ENCODE data around the gene AP3S2. TPM values are rescaled to one million over a fixed set of nuclear protein-coding genes. Genes with fewer than 3 reads are reported as not detected.

The AP3S2 gene
- total RNA-seq, 1 donor from 2014 or later = 40.2 TPM

DNA sequence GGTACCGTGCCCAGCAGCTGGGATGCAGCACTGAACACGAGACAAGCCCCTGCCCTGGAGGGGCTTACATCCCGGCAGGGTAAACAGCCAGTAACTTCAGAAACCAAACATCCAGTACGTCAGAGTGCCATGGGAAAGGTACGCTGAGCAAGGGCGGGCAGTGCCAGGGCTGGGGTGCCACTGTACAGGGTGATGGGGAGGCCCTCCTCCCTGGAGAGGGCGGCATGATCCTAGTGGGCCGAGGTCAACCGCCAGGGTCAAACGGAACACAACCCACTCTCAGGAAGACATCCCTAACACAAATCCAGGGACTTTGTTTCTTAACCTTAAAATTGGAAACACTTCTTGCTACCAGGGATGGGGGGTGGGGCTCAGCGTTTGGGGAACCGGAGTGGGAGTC is 63.2 kb downstream of the AP3S2 start:
- no peak for DNase-seq

DNA sequence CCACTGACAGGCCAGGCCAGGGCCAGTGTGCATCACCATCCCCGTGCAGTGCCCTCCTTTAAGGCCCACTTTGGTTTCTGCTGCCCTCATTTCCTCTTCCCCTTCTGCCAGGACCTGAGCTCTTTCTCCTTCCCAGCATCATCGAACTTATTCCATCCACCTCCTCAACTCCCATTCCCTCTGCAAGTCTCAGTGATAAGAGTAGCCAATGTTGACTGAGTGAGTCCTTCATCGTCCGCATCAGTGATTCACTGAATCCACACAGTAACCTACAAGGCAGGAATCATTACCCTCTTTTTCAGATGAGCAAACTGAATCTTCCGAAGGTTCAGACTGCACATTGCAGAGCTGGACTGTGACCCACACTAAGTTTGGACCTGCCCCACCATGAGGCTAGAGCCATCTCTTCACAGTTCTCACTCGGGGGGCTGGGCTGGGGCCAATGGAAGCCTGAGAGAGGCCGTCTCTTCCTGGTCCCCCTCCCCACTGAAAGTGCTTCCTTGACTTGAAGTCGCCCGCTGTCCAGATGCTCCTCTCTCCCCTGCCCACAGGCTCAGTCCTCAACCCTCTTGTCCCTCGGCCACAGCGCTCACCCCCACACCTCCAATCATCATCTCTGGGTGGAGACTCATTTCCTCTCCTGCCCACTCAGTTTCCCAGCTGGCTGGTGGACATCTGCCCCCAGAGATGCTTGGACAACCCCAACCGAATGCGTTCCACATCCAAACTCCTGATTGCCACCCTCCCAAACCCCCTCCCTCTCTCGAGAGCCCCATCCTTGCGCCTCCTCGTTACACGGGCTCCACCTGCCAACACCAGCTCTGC is 64.0 kb downstream of the AP3S2 start:
- DNase-seq = no peak

DNA sequence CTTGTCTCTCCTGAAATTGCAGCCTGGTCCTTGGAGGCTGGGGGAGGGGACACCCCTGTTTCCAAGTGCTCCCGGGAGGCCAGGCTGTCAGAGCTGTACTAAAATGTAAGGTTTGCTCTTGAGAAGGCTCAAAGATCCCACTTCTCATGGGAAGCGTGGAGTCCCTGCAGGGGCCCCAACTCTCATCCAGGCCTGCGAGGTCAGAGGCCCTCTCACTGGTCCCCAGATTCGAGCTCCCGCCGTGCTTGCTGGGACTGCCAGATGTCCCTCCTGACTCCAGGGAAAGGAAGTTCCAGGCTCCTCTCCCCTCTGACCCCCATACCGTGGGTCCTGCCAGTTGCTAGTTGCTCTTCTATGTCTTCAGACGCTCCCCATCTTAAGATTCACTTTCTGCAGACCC is 64.6 kb downstream of the AP3S2 start:
- no peak for DNase-seq

GRCh38 chr15:89828281-89829145 is 65.3 kb downstream of the AP3S2 start:
- DNase-seq = no peak

DNA sequence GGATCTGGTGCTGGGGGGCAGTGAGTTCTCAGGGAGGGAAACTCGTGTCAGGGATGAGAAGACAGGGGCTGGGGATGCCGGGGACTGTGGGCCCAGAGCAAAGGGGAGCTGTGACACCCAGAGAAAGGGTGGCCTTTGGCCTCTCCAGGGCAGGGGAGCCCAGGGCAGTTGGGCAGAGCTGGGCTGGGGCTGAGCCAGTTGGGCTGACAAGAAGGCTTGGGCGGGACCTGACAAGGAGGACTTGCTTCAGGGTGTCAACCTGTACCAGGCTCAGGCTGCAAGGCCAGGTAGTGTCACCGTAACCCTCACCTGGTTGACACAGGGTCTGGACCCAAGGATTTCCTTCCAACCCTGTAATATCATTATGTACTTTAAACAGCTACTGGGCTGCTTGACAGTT is 66.0 kb downstream of the AP3S2 start:
- no peak for DNase-seq

DNA sequence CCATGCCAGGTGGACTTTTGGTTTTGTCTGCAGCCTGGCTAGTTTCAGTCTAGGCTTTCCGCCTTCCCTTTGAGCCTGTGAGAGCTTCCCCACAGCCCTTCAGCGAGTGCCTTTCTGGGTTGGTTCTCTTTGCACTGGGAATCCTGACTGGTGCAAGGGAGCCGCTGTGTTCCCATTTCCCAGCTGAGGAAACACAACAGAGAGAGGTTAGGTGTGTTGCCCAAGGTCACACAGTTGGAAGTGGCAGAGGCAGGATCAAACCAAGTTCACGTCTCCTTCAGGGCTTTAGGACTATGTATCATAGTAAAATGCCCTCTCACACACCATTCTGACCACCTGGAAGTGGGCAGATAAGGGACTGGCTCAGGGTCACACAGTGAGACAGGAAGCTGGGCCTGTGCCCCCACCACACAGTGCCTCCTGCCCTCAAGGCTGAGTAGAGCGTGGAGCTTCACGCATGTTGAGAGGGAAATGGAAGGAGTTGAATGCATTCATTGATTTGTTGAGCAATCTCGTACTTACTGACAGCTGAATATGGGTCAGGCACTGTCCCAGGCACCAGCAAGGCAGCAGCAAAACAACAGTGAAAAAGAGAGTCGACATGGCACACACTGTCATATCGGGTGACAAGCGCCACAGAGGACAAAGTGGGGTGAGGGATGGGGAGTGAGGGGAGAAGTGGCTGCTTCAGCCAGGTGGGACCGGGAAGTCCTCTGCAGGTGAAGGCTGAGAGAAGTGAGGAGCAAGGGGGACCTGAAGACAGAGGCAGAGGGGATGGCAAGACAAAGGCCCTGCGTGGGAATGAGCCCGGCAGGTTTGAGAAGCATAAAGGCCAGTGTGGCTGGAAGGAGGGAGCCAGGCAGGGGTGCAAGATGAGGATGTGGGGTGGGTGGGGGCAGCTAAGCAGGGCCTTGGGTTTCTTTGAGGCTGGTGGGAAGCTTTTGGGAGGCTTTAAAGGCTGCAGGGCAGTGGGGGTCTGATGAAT is 66.8 kb downstream of the AP3S2 start:
- DNase-seq = no peak

- no peak for DNase-seq
Observed at GRCh38 chr15:89825271-89825940, 68.4 kb downstream of the AP3S2 start.

DNA sequence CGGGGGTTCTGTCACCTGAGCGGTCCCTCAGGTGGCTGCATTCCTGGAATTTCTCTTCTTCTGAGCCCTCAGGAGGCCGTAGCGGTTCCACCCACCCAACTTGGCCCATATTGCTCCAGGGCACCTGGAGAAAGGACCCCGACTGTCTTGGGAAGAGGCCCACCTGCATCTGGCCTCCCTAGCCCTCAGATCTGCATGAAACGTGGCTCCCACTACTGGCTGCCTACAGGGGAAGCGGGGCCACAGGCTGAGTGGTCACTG is 69.3 kb downstream of the AP3S2 start:
- DNase-seq = no peak

GRCh38 chr15:89823836-89824606 is 69.8 kb downstream of the AP3S2 start:
- no peak for DNase-seq

GRCh38 chr15:89822951-89823711 is 70.7 kb downstream of the AP3S2 start:
- DNase-seq = no peak

DNA sequence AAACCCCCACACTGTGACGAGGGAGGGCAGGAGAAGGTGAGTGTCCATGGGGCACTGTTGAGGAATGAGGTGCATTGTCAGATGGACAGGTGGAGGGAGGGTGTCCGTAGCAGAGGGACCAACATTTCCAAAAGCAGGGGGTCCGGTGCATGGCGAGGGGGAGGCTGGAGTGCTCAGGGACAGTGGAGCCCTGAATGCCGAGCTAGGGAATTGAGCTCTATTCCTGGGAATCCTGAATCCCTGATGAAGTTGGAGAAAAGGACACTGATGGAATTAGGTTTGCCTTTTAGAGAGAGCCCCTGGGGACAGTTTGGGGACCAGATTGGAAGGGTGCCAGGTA is 71.2 kb downstream of the AP3S2 start:
- DNase-seq = no peak

DNA sequence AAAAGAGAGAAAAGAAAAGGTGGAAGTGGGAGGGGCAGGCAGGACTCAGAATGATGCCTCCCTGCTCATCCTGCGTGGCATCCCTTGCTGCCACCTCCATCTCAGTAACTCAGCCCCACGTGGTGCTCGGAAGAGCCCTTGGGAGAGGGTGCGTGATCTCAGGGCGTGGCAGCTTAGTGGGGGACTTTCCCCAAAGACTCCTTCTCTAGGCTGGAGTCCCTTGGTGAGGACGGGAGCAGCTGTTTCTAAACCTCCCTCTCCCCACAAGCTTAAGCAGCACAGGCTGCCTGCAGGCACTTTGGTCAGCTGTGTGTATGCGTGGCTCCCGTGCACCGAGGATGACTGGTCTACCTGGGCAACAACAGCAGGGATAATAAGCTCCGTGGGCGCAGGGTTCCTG is 71.8 kb downstream of the AP3S2 start:
- no peak for DNase-seq

DNA sequence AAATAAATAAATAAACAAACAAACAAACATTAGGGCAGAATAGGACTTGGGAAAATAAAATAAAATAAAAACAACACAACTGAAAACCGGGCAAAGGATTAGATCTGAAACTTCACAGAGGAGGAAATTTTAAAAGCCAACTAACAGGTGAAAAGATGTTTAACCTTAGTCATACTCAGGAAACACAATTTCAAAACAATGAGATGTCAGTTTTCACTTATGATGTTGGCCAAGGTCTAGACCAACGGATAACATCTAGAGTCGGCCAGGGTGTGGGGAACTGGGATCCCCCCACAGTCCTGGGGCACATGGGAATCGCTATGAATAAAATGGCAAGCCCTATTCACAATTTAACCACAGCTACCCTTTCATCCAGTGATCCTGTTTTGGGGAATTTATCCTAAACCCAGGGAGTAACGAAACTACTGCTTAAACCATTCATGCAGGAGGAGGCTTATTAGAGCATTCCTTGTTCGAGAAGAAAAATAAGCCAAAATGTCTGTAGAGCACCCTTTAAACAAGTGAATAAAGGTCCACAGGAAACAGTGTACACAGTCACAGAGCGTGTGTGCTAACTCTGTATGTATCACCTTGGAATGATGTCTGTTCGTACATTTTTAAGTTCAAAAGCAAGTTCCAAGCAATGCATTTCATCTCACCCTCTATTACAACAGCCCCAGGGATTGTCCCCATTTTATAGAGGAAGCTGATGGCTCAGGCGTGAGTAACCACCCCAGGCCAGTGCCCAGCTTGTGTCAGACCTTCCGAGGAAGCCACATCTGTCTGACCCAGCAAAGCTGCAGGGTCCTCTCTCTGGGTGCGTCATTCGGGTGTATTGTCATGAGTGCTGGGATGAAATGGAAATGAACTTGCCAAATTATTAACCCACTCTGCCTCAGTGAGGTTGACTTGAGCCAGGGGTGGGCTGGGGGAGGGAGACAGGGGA is 72.9 kb downstream of the AP3S2 start:
- DNase-seq = peak; percentile 78

DNA sequence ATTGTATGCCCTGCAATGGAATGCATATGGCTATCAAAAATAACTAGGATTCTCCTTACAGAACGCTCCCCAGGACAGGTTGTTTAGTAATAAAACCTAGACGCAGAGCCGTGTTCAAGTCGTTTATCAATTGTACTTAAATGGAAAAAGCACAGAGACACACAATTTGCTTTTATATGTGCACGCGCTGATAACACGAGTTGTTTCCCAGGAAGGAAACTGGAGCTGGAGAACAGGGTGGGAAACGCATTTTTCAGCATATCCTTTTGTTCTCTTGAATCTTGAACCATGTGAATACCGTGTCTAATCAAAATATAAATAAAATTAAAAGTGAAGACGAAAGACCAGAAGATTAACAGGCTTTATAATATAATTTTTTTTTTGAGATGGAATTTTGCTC is 75.5 kb downstream of the AP3S2 start:
- no peak for DNase-seq

- DNase-seq = no peak
Observed at GRCh38 chr15:89817701-89818280, 76.0 kb downstream of the AP3S2 start.

DNA sequence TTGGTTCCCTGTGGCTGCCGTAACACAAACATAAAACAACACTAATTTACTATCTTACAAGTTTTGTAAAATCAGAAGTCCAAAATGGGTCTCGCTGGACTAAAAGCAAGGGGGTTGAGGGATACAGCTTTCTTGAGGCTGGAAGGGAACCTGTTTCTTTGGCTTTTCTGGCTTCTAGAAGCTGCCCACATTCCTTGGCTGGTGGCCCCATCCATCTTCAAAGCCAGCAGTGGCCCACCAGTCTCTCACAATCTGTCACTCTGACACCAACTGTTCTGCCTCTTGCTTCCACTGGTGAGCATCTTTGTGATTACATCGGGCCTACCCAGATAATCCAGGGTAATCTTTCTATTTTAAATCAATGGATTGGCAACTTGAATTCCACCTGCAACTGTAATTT is 78.0 kb downstream of the AP3S2 start:
- DNase-seq = no peak

- peak; percentile 31 for DNase-seq
Observed at GRCh38 chr15:89814112-89814742, 79.6 kb downstream of the AP3S2 start.

DNA sequence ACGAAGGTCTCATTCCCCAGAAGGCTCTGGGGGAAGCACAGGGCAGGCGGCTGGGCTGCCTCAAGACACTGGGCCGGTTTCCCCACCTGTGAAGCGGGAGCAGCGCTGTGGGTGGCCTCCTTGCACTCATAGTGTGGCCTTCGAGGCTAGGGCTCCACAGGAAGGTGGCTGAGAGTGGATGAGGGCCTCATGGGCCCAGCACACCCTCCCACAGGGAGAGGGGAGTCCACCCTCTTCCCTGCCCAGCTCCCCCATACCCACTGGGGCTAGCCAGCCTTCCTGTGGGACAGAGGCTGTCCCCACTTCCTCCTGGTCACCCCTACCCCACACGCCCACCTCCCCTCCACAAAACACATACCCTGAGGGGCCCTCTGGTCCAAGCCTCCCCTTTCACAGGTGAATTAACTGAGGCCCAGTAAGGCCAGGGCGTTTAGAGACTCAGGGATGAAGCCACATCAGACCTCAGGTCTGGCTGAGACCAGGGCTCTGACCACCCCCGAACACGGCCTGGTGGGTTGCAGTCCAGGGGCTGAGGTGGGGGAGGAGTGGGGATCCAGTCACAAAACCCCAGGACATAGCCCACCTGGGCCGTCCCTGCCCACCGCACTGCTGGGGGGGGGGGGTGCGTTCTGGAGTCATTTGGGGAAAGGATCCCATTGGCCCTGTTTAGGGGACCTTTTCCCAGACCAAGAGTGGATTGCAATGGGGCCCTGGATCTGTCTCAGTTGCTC is 80.2 kb downstream of the AP3S2 start:
- no peak for DNase-seq

Measured in dermis blood vessel endothelial cell (primary cell).